Keratinocyte (primary cell): ENCODE results near the gene GPALPP1. TPM values are rescaled to one million over a fixed set of nuclear protein-coding genes. Genes with fewer than 3 reads are reported as not detected.

Source experiments
- DNase-seq: peaks from one replicate; pipeline ENCODE4 v3.0.0-alpha.2; 2011; ENCODE audit warnings: low read depth, missing footprints, low spot score
- FAIRE-seq: peaks from 2 replicates; lab custom pipeline; 2011; peaks lifted over from hg19 to GRCh38; lab: Jason Lieb, UNC
- H2AFZ ChIP-seq: 2 replicates; pipeline ENCODE4 v1.6.0; 2012; ENCODE audit warnings: low read length, control low read depth, inconsistent platforms; ENCODE audit not compliant: control insufficient read depth
- H3K27ac ChIP-seq: 2 replicates; pipeline ENCODE4 v1.5.1; 2011; ENCODE audit warnings: low read length; ENCODE audit not compliant: control insufficient read depth, insufficient read depth
- H3K27me3 ChIP-seq: 3 replicates; pipeline ENCODE4 v1.6.0; 2011; ENCODE audit warnings: low read length; ENCODE audit not compliant: control insufficient read depth, insufficient read depth; ENCODE audit errors: extremely low read depth
- H3K36me3 ChIP-seq, 2 experiments: 2 replicates in 1 of 2; 3 replicates in 1 of 2; pipeline ENCODE4 v1.5.1; 2011; ENCODE audit warnings: low read length in 2 of 2, mild to moderate bottlenecking in 1 of 2; ENCODE audit not compliant: control insufficient read depth in 2 of 2, insufficient read depth in 2 of 2; ENCODE audit errors: extremely low read depth in 1 of 2
- H3K4me1 ChIP-seq: 3 replicates; pipeline ENCODE4 v1.5.1; 2011; ENCODE audit warnings: low read length; ENCODE audit not compliant: control insufficient read depth, insufficient read depth; ENCODE audit errors: extremely low read depth
- H3K4me2 ChIP-seq: 3 replicates; pipeline ENCODE4 v1.6.0; 2011; ENCODE audit warnings: low read depth, low read length; ENCODE audit not compliant: control insufficient read depth, insufficient read depth; ENCODE audit errors: extremely low read depth
- H3K4me3 ChIP-seq, 3 experiments: fragments of 200-600 bp in 1 of 3; sonication (generic) in 1 of 3; 2 replicates in 2 of 3; 3 replicates in 1 of 3; pipeline ENCODE4 v1.5.1; 2011 to 2016; ENCODE audit warnings: low read length in 3 of 3, mild to moderate bottlenecking in 3 of 3, control low read depth in 2 of 3, inconsistent platforms in 1 of 3, low read depth in 1 of 3, mixed read lengths in 1 of 3, mixed run types in 1 of 3, moderate library complexity in 1 of 3; ENCODE audit not compliant: control insufficient read depth in 2 of 3, insufficient read depth in 2 of 3; ENCODE audit errors: extremely low read depth in 1 of 3
- H3K79me2 ChIP-seq: 2 replicates; pipeline ENCODE4 v1.6.0; 2012; ENCODE audit warnings: low read length; ENCODE audit not compliant: control insufficient read depth, insufficient read depth
- H3K9ac ChIP-seq: 3 replicates; pipeline ENCODE4 v1.6.0; 2011; ENCODE audit warnings: low read length; ENCODE audit not compliant: control insufficient read depth, insufficient read depth; ENCODE audit errors: extremely low read depth
- H3K9me1 ChIP-seq: 3 replicates; pipeline ENCODE4 v1.6.0; 2011; ENCODE audit warnings: low read length; ENCODE audit not compliant: control insufficient read depth, insufficient read depth; ENCODE audit errors: extremely low read depth
- H3K9me3 ChIP-seq: 2 replicates; pipeline ENCODE4 v1.5.1; 2012; ENCODE audit warnings: low read depth, low read length; ENCODE audit not compliant: control insufficient read depth
- H4K20me1 ChIP-seq: 3 replicates; pipeline ENCODE4 v1.6.0; 2011; ENCODE audit warnings: low read length; ENCODE audit not compliant: control insufficient read depth, insufficient read depth; ENCODE audit errors: extremely low read depth
- EZH2 ChIP-seq: IDR thresholded peaks from one replicate; pipeline ENCODE4 v1.6.1; 2012; ENCODE audit warnings: inconsistent platforms, mild to moderate bottlenecking, low read length, moderate library complexity
- dilution Hi-C: fragments of 300-500 bp; cut with MboI; formaldehyde crosslinking; loops from one replicate; pipeline ENCODE4 v1.7.0; 2020; ENCODE audit warnings: low sequenced_read_pairs; ENCODE audit not compliant: extremely low pct_ligation_motif_present
- polyA plus RNA-seq, 5 experiments: library from polyadenylated mRNA; depleted of rRNA in 3 of 5; stranded (reverse) in 3 of 5; stranded (forward) in 1 of 5; unstranded in 1 of 5; fragments of >200 nt; gene quantifications; 1 replicate in 1 of 5; 2 replicates in 3 of 5; 3 replicates in 1 of 5; pipeline versions ENCODE4 v1.2.1 to v1.2.3, GENCODE V29; 2011 to 2012; ENCODE audit warnings: missing spikeins in 2 of 5, low read depth in 1 of 5, low replicate concordance in 1 of 5
- TF ChIP-seq, protein P1 (sequence below), 3 experiments: IDR thresholded peaks in 1 of 3; conservative IDR thresholded peaks in 1 of 3; optimal IDR thresholded peaks in 1 of 3; 2 replicates in 2 of 3; 3 replicates in 1 of 3; pipeline versions ENCODE3 to v1.5.1; 2011; ENCODE audit warnings: low read length in 3 of 3, mild to moderate bottlenecking in 3 of 3, moderate library complexity in 2 of 3, control low read depth in 1 of 3, inconsistent platforms in 1 of 3; ENCODE audit not compliant: insufficient read depth in 2 of 3; ENCODE audit errors: extremely low read depth in 1 of 3

Gene GPALPP1
- polyA plus RNA-seq, 1 donor (not counting 4 experiments of a cell fraction or from before 2014, with no cell fraction given), result 17.7 TPM

- H3K27me3 ChIP-seq, result no peaks in the 10 kb centered on the region
- H3K27ac ChIP-seq, result no peak overlapping the region
- no peak overlapping the region for H3K9ac ChIP-seq
- no peak for DNase-seq
- no peaks in the 10 kb centered on the region for H3K9me3 ChIP-seq
- no peak overlapping the region for H2AFZ ChIP-seq
- H3K9me1 ChIP-seq, result no peaks in the 10 kb centered on the region
- dilution Hi-C loops, result no loop called here
- no peak overlapping the region for H3K4me2 ChIP-seq
- no peaks in the 10 kb centered on the region for H3K79me2 ChIP-seq
- H3K36me3 ChIP-seq, result no peaks in the 10 kb centered on the region
- no peaks in the 10 kb centered on the region for H4K20me1 ChIP-seq
- peaks cover 15% of the 10 kb centered on the region for H3K4me1 ChIP-seq
- no peak for TF ChIP-seq EZH2
- TF ChIP-seq, protein P1, sequence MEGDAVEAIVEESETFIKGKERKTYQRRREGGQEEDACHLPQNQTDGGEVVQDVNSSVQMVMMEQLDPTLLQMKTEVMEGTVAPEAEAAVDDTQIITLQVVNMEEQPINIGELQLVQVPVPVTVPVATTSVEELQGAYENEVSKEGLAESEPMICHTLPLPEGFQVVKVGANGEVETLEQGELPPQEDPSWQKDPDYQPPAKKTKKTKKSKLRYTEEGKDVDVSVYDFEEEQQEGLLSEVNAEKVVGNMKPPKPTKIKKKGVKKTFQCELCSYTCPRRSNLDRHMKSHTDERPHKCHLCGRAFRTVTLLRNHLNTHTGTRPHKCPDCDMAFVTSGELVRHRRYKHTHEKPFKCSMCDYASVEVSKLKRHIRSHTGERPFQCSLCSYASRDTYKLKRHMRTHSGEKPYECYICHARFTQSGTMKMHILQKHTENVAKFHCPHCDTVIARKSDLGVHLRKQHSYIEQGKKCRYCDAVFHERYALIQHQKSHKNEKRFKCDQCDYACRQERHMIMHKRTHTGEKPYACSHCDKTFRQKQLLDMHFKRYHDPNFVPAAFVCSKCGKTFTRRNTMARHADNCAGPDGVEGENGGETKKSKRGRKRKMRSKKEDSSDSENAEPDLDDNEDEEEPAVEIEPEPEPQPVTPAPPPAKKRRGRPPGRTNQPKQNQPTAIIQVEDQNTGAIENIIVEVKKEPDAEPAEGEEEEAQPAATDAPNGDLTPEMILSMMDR (optimal IDR thresholded peaks at IDR 0.05 in 1 of 3, IDR thresholded peaks at IDR 0.05 in 1 of 3, conservative IDR thresholded peaks at IDR 0.05 in 1 of 3; ENCODE audit: extremely low read depth in 1 of 3, insufficient read depth in 2 of 3, low read length in 3 of 3), result no peak
- FAIRE-seq, result no peak
- H3K4me3 ChIP-seq, result no peak overlapping the region
Observed at GRCh38 chr13:45048890-45049407, 59.6 kb downstream of the GPALPP1 start.

GRCh38 chr13:45049478-45049877, 60.1 kb downstream of the GPALPP1 start:
- H3K9me3 ChIP-seq, result no peaks in the 10 kb centered on the region
- no peak overlapping the region for H3K27ac ChIP-seq
- FAIRE-seq, result no peak
- H3K9me1 ChIP-seq, result no peaks in the 10 kb centered on the region
- no peak for TF ChIP-seq EZH2
- TF ChIP-seq, protein P1 (optimal IDR thresholded peaks at IDR 0.05 in 1 of 3, IDR thresholded peaks at IDR 0.05 in 1 of 3, conservative IDR thresholded peaks at IDR 0.05 in 1 of 3; ENCODE audit: extremely low read depth in 1 of 3, insufficient read depth in 2 of 3, low read length in 3 of 3), result no peak
- H3K79me2 ChIP-seq, result no peaks in the 10 kb centered on the region
- H2AFZ ChIP-seq, result no peak overlapping the region
- no peaks in the 10 kb centered on the region for H3K36me3 ChIP-seq
- H3K27me3 ChIP-seq, result no peaks in the 10 kb centered on the region
- no peak overlapping the region for H3K9ac ChIP-seq
- no peak for DNase-seq
- H3K4me1 ChIP-seq, result peaks cover 15% of the 10 kb centered on the region
- H3K4me2 ChIP-seq, result no peak overlapping the region
- dilution Hi-C loops, result no loop called here
- no peaks in the 10 kb centered on the region for H4K20me1 ChIP-seq
- no peak overlapping the region for H3K4me3 ChIP-seq
